HL-60 (cell line): ENCODE results near the gene SHOX.
"Not testable (repeated sequence)": the region's sequence is repeated elsewhere in the genome, so short reads cannot be mapped to it uniquely, and the experiment has no call there.

Experiments
- CTCF ChIP-seq: IDR thresholded peaks from one replicate; pipeline ENCODE4 v1.5.1; 2011; ENCODE audit warnings: low read length, control low read depth, inconsistent platforms; ENCODE audit not compliant: insufficient read depth
- GABPA ChIP-seq: IDR thresholded peaks from 2 replicates; pipeline ENCODE4 v1.6.1; 2012; ENCODE audit warnings: low read depth
- POLR2AphosphoS5 ChIP-seq: IDR thresholded peaks from 2 replicates; pipeline ENCODE4 v1.6.1; 2012; ENCODE audit warnings: low read depth
- REST ChIP-seq: IDR thresholded peaks from 2 replicates; pipeline ENCODE4 v1.6.1; 2012; ENCODE audit warnings: low read depth; ENCODE audit not compliant: insufficient replicate concordance
- SPI1 ChIP-seq: IDR thresholded peaks from 2 replicates; pipeline ENCODE4 v1.6.1; 2012; ENCODE audit warnings: low read depth, mild to moderate bottlenecking, borderline replicate concordance

- TF ChIP-seq REST, POLR2AphosphoS5, CTCF, GABPA, SPI1: not testable (repeated sequence)
Observed at GRCh38 chrX:622802-623201, 7.8 kb upstream of the SHOX start.
